ENCODE results near the gene IFNAR1. TPM values are rescaled to one million over a fixed set of nuclear protein-coding genes. Genes with fewer than 3 reads are reported as not detected.

Gene IFNAR1
- 11.8 TPM for polyA plus RNA-seq (2013, experiment 1 of 2)
- polyA plus RNA-seq (2013, experiment 2 of 2) = 14.2 TPM

- Histone ChIP-seq H3K18ac (ENCODE audit: low read length) (peak within 1 kb of the TSS; percentile 100), H3K27ac (replicated peaks; ENCODE audit: low read length) (peak within 1 kb of the TSS; percentile 71), H2BK120ac (ENCODE audit: low read depth, low read length) (no peak within 1 kb of the TSS), H3K23ac (ENCODE audit: low read depth, low read length, poor library complexity) (peak within 1 kb of the TSS; percentile 99), H2AK5ac (ENCODE audit: low read depth, low read length) (peak within 1 kb of the TSS; percentile 63), H3K14ac (ENCODE audit: low read length) (peak within 1 kb of the TSS; percentile 100), H3K4me1 (ENCODE audit: control insufficient read depth in 2 of 2, insufficient read depth in 1 of 2, low read depth in 1 of 2, low read length in 2 of 2) (no peaks in the 10 kb centered on the region), H3K27me3 (ENCODE audit: control insufficient read depth in 3 of 3, insufficient read depth in 3 of 3, low read depth in 1 of 3, low read length in 3 of 3) (no peaks in the 10 kb centered on the region), H3K4ac (ENCODE audit: low read length) (peak within 1 kb of the TSS; percentile 98), H3K9ac (ENCODE audit: low read depth, low read length, poor library complexity) (peak within 1 kb of the TSS; percentile 100), H3K9me3 (replicated peaks in 1 of 2; ENCODE audit: control insufficient read depth in 2 of 2, insufficient read depth in 1 of 2, low read depth in 1 of 2, low read length in 2 of 2) (peaks cover 2 to 13% of the 10 kb centered on the region in 2 donors), H3K79me1 (ENCODE audit: low read depth, low read length) (peaks cover 2% of the 10 kb centered on the region), H4K8ac (ENCODE audit: low read depth, low read length) (peak within 1 kb of the TSS; percentile 99), H2BK5ac (ENCODE audit: low read length) (peak within 1 kb of the TSS; percentile 98), H3K36me3 (replicated peaks in 1 of 2; ENCODE audit: control insufficient read depth in 2 of 2, insufficient read depth in 2 of 2, low read length in 2 of 2) (peaks cover 0 to 6% of the 10 kb centered on the region in 2 donors), H2BK12ac (ENCODE audit: low read length) (peak within 1 kb of the TSS; percentile 58), H2AFZ (ENCODE audit: low read length) (peak within 1 kb of the TSS; percentile 94), H3K4me3 (ENCODE audit: low read length in 2 of 2) (peak within 1 kb of the TSS; percentile 74 to 95), H2BK15ac (ENCODE audit: low read length) (peak within 1 kb of the TSS; percentile 13), H4K91ac (ENCODE audit: low read depth, low read length, poor library complexity) (peak within 1 kb of the TSS; percentile 72), H3K4me2 (ENCODE audit: insufficient read depth, low read length, poor library complexity, severe bottlenecking) (peak within 1 kb of the TSS; percentile 91)
- peak; percentile 97 for DNase-seq (ENCODE audit: low spot score)
- no CpG with 5 or more reads among the region's 86 CpGs for WGBS, 2 donors (ENCODE audit: extremely low coverage in 2 of 2, insufficient read length in 2 of 2, insufficient replicate concordance in 1 of 2)
Measured at GRCh38 chr21:33324291-33325221, at the start of gene IFNAR1. Gene IFNAR1, plus strand, starts transcription at chr21:33324970. Its CDS starts 86 bp downstream, at chr21:33325056.

DNA sequence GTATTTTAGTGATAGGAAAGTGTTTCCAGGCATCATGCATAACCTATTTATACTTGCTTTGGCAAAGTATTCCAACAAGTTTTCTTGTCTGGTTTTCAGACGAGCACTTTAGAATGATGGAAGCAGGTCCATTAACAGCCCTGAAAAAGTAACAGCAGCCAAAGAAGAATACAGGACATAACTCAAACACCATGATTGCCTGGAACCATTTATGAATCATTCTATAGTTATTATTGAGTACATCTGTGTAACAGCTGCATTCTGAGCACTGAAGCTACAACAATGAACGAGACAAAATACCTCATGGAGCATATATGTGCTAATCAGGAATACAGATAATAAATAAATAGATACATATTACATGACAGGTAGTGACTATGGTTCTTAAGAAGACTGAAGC lies 46.0 kb upstream of the IFNAR1 start:
- Histone ChIP-seq H3K18ac (ENCODE audit: low read length) (no peak overlapping the region), H3K23ac (ENCODE audit: low read depth, low read length, poor library complexity) (no peak overlapping the region), H3K4ac (ENCODE audit: low read length) (no peak overlapping the region), H3K14ac (ENCODE audit: low read length) (no peak overlapping the region), H2AFZ (ENCODE audit: low read length) (no peak overlapping the region), H4K91ac (ENCODE audit: low read depth, low read length, poor library complexity) (no peak overlapping the region), H2BK120ac (ENCODE audit: low read depth, low read length) (no peak overlapping the region), H3K4me3 (ENCODE audit: low read length in 2 of 2) (no peak overlapping the region), H3K27me3 (ENCODE audit: control insufficient read depth in 3 of 3, insufficient read depth in 3 of 3, low read depth in 1 of 3, low read length in 3 of 3) (no peaks in the 10 kb centered on the region), H3K36me3 (replicated peaks in 1 of 2; ENCODE audit: control insufficient read depth in 2 of 2, insufficient read depth in 2 of 2, low read length in 2 of 2) (peaks cover 0 to 7% of the 10 kb centered on the region in 2 donors), H2BK12ac (ENCODE audit: low read length) (no peak overlapping the region), H3K4me1 (ENCODE audit: control insufficient read depth in 2 of 2, insufficient read depth in 1 of 2, low read depth in 1 of 2, low read length in 2 of 2) (no peaks in the 10 kb centered on the region), H3K4me2 (ENCODE audit: insufficient read depth, low read length, poor library complexity, severe bottlenecking) (no peak overlapping the region), H2BK5ac (ENCODE audit: low read length) (no peak overlapping the region), H3K79me1 (ENCODE audit: low read depth, low read length) (no peaks in the 10 kb centered on the region), H3K9me3 (replicated peaks in 1 of 2; ENCODE audit: control insufficient read depth in 2 of 2, insufficient read depth in 1 of 2, low read depth in 1 of 2, low read length in 2 of 2) (peaks cover 2 to 10% of the 10 kb centered on the region in 2 donors), H2BK15ac (ENCODE audit: low read length) (no peak overlapping the region), H3K27ac (replicated peaks; ENCODE audit: low read length) (no peak overlapping the region), H4K8ac (ENCODE audit: low read depth, low read length) (no peak overlapping the region), H2AK5ac (ENCODE audit: low read depth, low read length) (no peak overlapping the region), H3K9ac (ENCODE audit: low read depth, low read length, poor library complexity) (no peak overlapping the region)
- no peak for DNase-seq (ENCODE audit: low spot score)
- no CpG with 5 or more reads among the region's 2 CpGs for WGBS, 2 donors (ENCODE audit: extremely low coverage in 2 of 2, insufficient read length in 2 of 2, insufficient replicate concordance in 1 of 2)

- Histone ChIP-seq H2BK12ac (ENCODE audit: low read length) (no peak overlapping the region), H2BK120ac (ENCODE audit: low read depth, low read length) (no peak overlapping the region), H3K4me1 (ENCODE audit: control insufficient read depth in 2 of 2, insufficient read depth in 1 of 2, low read depth in 1 of 2, low read length in 2 of 2) (no peaks in the 10 kb centered on the region), H3K36me3 (replicated peaks in 1 of 2; ENCODE audit: control insufficient read depth in 2 of 2, insufficient read depth in 2 of 2, low read length in 2 of 2) (peaks cover 0 to 7% of the 10 kb centered on the region in 2 donors), H3K27me3 (ENCODE audit: control insufficient read depth in 3 of 3, insufficient read depth in 3 of 3, low read depth in 1 of 3, low read length in 3 of 3) (no peaks in the 10 kb centered on the region), H2BK15ac (ENCODE audit: low read length) (no peak overlapping the region), H3K9me3 (replicated peaks in 1 of 2; ENCODE audit: control insufficient read depth in 2 of 2, insufficient read depth in 1 of 2, low read depth in 1 of 2, low read length in 2 of 2) (peaks cover 2 to 10% of the 10 kb centered on the region in 2 donors), H3K23ac (ENCODE audit: low read depth, low read length, poor library complexity) (no peak overlapping the region), H2BK5ac (ENCODE audit: low read length) (no peak overlapping the region), H3K27ac (replicated peaks; ENCODE audit: low read length) (no peak overlapping the region), H2AK5ac (ENCODE audit: low read depth, low read length) (no peak overlapping the region), H4K91ac (ENCODE audit: low read depth, low read length, poor library complexity) (no peak overlapping the region), H4K8ac (ENCODE audit: low read depth, low read length) (no peak overlapping the region), H3K4me3 (ENCODE audit: low read length in 2 of 2) (no peak overlapping the region), H2AFZ (ENCODE audit: low read length) (no peak overlapping the region), H3K4ac (ENCODE audit: low read length) (no peak overlapping the region), H3K9ac (ENCODE audit: low read depth, low read length, poor library complexity) (no peak overlapping the region), H3K79me1 (ENCODE audit: low read depth, low read length) (no peaks in the 10 kb centered on the region), H3K4me2 (ENCODE audit: insufficient read depth, low read length, poor library complexity, severe bottlenecking) (no peak overlapping the region), H3K14ac (ENCODE audit: low read length) (no peak overlapping the region), H3K18ac (ENCODE audit: low read length) (no peak overlapping the region)
- WGBS, 2 donors (ENCODE audit: extremely low coverage in 2 of 2, insufficient read length in 2 of 2, insufficient replicate concordance in 1 of 2) = no CpG with 5 or more reads among the region's 3 CpGs
- DNase-seq (ENCODE audit: low spot score) = no peak
Measured at GRCh38 chr21:33279330-33279820, 45.4 kb upstream of the IFNAR1 start.

DNA sequence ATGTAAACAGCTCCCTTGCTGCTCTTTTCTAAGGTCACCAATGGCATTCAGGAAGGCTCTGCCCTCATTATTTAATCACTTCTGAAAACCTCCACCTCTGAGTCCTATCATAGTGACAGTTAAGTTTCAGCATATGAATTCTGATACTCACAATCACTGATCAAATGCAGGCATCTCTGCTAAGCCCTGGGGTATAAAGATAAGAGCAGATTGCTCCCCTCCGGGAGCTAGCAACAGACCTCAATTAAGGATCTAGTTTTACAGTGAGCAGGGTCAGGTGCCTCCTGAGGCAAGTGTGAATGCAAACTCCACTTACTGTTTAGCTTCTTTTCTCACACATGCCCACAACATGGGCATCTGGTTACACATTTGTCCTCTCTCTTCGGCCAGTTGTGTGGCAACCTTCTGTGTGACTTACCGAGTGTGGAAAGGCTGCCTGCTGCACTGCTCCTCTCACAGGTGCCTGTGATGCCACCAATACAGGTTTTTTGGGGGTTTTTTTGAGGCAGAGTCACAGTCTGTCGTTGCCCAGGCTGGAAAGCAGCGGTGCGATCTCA lies 43.6 kb upstream of the IFNAR1 start:
- Histone ChIP-seq H4K91ac (ENCODE audit: low read depth, low read length, poor library complexity) (no peak overlapping the region), H3K14ac (ENCODE audit: low read length) (no peak overlapping the region), H2BK120ac (ENCODE audit: low read depth, low read length) (no peak overlapping the region), H3K4me1 (ENCODE audit: control insufficient read depth in 2 of 2, insufficient read depth in 1 of 2, low read depth in 1 of 2, low read length in 2 of 2) (no peaks in the 10 kb centered on the region), H3K4me2 (ENCODE audit: insufficient read depth, low read length, poor library complexity, severe bottlenecking) (no peak overlapping the region), H3K4ac (ENCODE audit: low read length) (no peak overlapping the region), H2BK15ac (ENCODE audit: low read length) (no peak overlapping the region), H2AK5ac (ENCODE audit: low read depth, low read length) (no peak overlapping the region), H3K36me3 (replicated peaks in 1 of 2; ENCODE audit: control insufficient read depth in 2 of 2, insufficient read depth in 2 of 2, low read length in 2 of 2) (peaks cover 0 to 7% of the 10 kb centered on the region in 2 donors), H3K4me3 (ENCODE audit: low read length in 2 of 2) (no peak overlapping the region), H3K27ac (replicated peaks; ENCODE audit: low read length) (no peak overlapping the region), H3K23ac (ENCODE audit: low read depth, low read length, poor library complexity) (no peak overlapping the region), H3K27me3 (ENCODE audit: control insufficient read depth in 3 of 3, insufficient read depth in 3 of 3, low read depth in 1 of 3, low read length in 3 of 3) (no peaks in the 10 kb centered on the region), H3K9me3 (replicated peaks in 1 of 2; ENCODE audit: control insufficient read depth in 2 of 2, insufficient read depth in 1 of 2, low read depth in 1 of 2, low read length in 2 of 2) (peaks cover 2 to 10% of the 10 kb centered on the region in 2 donors), H3K18ac (ENCODE audit: low read length) (no peak overlapping the region), H2BK5ac (ENCODE audit: low read length) (no peak overlapping the region), H3K9ac (ENCODE audit: low read depth, low read length, poor library complexity) (no peak overlapping the region), H3K79me1 (ENCODE audit: low read depth, low read length) (peaks cover 3% of the 10 kb centered on the region), H2BK12ac (ENCODE audit: low read length) (no peak overlapping the region), H4K8ac (ENCODE audit: low read depth, low read length) (no peak overlapping the region), H2AFZ (ENCODE audit: low read length) (no peak overlapping the region)
- no peak for DNase-seq (ENCODE audit: low spot score)
- no CpG with 5 or more reads among the region's 6 CpGs for WGBS, 2 donors (ENCODE audit: extremely low coverage in 2 of 2, insufficient read length in 2 of 2, insufficient replicate concordance in 1 of 2)

All from neuronal stem cell (in vitro differentiated cells).